ENCODE measurements around the gene MARK2. TPM values are rescaled to one million over a fixed set of nuclear protein-coding genes. Genes with fewer than 3 reads are reported as not detected.
A peak's percentile ranks its signal among the peaks of the same experiment; 100 is the strongest.

The MARK2 gene
- total and polyA plus RNA-seq, 2 of the 8 experiments (the other 6 are each of a cell fraction or from before 2014, with no cell fraction given), result 19.3 to 58.5 TPM

- TF ChIP-seq HDAC2 (IDR thresholded peaks at IDR 0.05; ENCODE audit: borderline replicate concordance in 1 of 2, low read depth in 2 of 2, low read length in 2 of 2) (no peak), KDM4A (IDR thresholded peaks at IDR 0.05; ENCODE audit: low read depth, low read length, severe bottlenecking) (no peak), CTBP2 (IDR thresholded peaks at IDR 0.05; ENCODE audit: borderline replicate concordance, insufficient read depth, insufficient read length, low read length) (peak; percentile 46), SP4 (IDR thresholded peaks at IDR 0.05; ENCODE audit: low read length) (0 out of 2 replicates have a peak, but pooled peaks have one; percentile 40), RNF2 (IDR thresholded peaks at IDR 0.05; ENCODE audit: borderline replicate concordance, low read depth, low read length, missing control alignments, poor library complexity, severe bottlenecking) (no peak), TCF12 (IDR thresholded peaks at IDR 0.05; ENCODE audit: low read depth, low read length) (peak; percentile 73; the same call in 1 of the 2 replicates), SAP30 (IDR thresholded peaks at IDR 0.05; ENCODE audit: insufficient read depth, insufficient replicate concordance, low read length) (peak; percentile 75), BCL11A (IDR thresholded peaks at IDR 0.05; ENCODE audit: low read depth in 2 of 2, low read length in 2 of 2) (no peak), RAD21 (IDR thresholded peaks at IDR 0.05 in 1 of 2, conservative IDR thresholded peaks at IDR 0.05 in 1 of 2; ENCODE audit: low read depth in 2 of 2, low read length in 2 of 2) (peak; percentile 55 to 74), SIRT6 (IDR thresholded peaks at IDR 0.05; ENCODE audit: low read length) (no peak), SP1 (IDR thresholded peaks at IDR 0.05; ENCODE audit: low read depth, low read length) (no peak), KDM1A (IDR thresholded peaks at IDR 0.05; ENCODE audit: borderline replicate concordance, low read length) (no peak), SIX5 (IDR thresholded peaks at IDR 0.05; ENCODE audit: low read depth, low read length) (no peak), RFX5 (IDR thresholded peaks at IDR 0.05; ENCODE audit: borderline replicate concordance, low read depth, low read length) (no peak), MAFK (IDR thresholded peaks at IDR 0.05; ENCODE audit: low read depth, low read length) (no peak), POU5F1 (IDR thresholded peaks at IDR 0.05; ENCODE audit: low read depth, low read length) (no peak), POLR2AphosphoS5 (IDR thresholded peaks at IDR 0.05; ENCODE audit: low read depth, low read length) (peak; percentile 29; the same call in 1 of the 2 replicates), E2F6 (IDR thresholded peaks at IDR 0.05) (no peak), GTF2F1 (IDR thresholded peaks at IDR 0.05; ENCODE audit: borderline replicate concordance, low read depth, low read length) (no peak), RBBP5 (IDR thresholded peaks at IDR 0.05; ENCODE audit: borderline replicate concordance, low read depth, low read length) (no peak), JUN (IDR thresholded peaks at IDR 0.05; ENCODE audit: low read depth, low read length) (no peak), JUND (IDR thresholded peaks at IDR 0.05; ENCODE audit: low read length) (no peak), BRCA1 (IDR thresholded peaks at IDR 0.05; ENCODE audit: low read depth, low read length) (no peak), CHD1 (IDR thresholded peaks at IDR 0.05; ENCODE audit: low read depth, low read length) (no peak), BACH1 (IDR thresholded peaks at IDR 0.05; ENCODE audit: low read length) (no peak)
Measured at GRCh38 chr11:63920939-63921417, 82.1 kb downstream of the MARK2 start (continued).
